Tibial nerve (tissue), 4 donors: ENCODE results near the gene ZNF628. TPM values are rescaled to one million over a fixed set of nuclear protein-coding genes. Genes with fewer than 3 reads are reported as not detected.

Source experiments
- DNase-seq, 2 donors: peaks; one replicate each; pipeline ENCODE4 v3.0.0-alpha.2; 2019; ENCODE audit warnings: low spot score in 2 of 2
- H3K27ac ChIP-seq, 4 donors: fragments of 200-600 bp; sonication (generic) in 3 of 4; one replicate each; pipeline ENCODE4 v1.5.1; 2017 to 2019; ENCODE audit warnings: mild to moderate bottlenecking in 1 of 4
- H3K27me3 ChIP-seq, 2 donors: fragments of 200-600 bp; sonication (generic) in 1 of 2; one replicate each; pipeline versions ENCODE4 v1.5.1 to v1.6.0; 2017 to 2019
- H3K36me3 ChIP-seq, 3 donors: fragments of 200-600 bp; sonication (generic); one replicate each; pipeline ENCODE4 v1.5.1; 2018 to 2019
- H3K4me1 ChIP-seq, 4 donors: fragments of 200-600 bp; sonication (generic) in 3 of 4; one replicate each; pipeline ENCODE4 v1.5.1; 2017 to 2019
- H3K4me3 ChIP-seq, 4 donors: fragments of 200-600 bp; sonication (generic) in 3 of 4; one replicate each; pipeline ENCODE4 v1.5.1; 2017 to 2019; ENCODE audit warnings: mild to moderate bottlenecking in 1 of 4, moderate library complexity in 1 of 4
- H3K9me3 ChIP-seq, 4 donors: fragments of 200-600 bp; sonication (generic) in 3 of 4; one replicate each; pipeline ENCODE4 v1.5.1; 2017 to 2019
- EP300 ChIP-seq, 2 donors: sonication (generic); formaldehyde crosslinking; IDR thresholded peaks; one replicate each; pipeline ENCODE4 v1.6.1; 2017; ENCODE audit warnings: antibody characterized with exemption in 2 of 2, mild to moderate bottlenecking in 1 of 2
- POLR2A ChIP-seq, 2 donors: fragments of 450-650 bp; IDR thresholded peaks; one replicate each; pipeline ENCODE4 v1.6.1; 2017; ENCODE audit warnings: antibody characterized with exemption in 2 of 2, mild to moderate bottlenecking in 2 of 2, moderate library complexity in 2 of 2
- WGBS, 2 donors: methylation state at CpG; one replicate each; pipeline ENCODE4 v1.1.5; 2018; 5-methylcytosine and 5-hydroxymethylcytosine counted together
- total RNA-seq, 4 donors: library from RNA; depleted of rRNA; stranded (reverse); fragments of >200 nt; gene quantifications; one replicate each; pipeline ENCODE4 v1.1.0, GENCODE V29; 2016
- TF ChIP-seq, protein P1 (sequence below), 5 experiments: fragments of 200-600 bp in 3 of 5; fragments of 450-650 bp in 2 of 5; sonication (generic) in 3 of 5; IDR thresholded peaks; one replicate each; pipeline ENCODE4 v1.5.1; 2016 to 2019; ENCODE audit warnings: antibody characterized with exemption in 5 of 5, mild to moderate bottlenecking in 3 of 5, moderate library complexity in 2 of 5

ZNF628 gene
- total RNA-seq, 4 donors from 2014 or later: 3.5 to 16.8 (median 4.0) TPM

DNA sequence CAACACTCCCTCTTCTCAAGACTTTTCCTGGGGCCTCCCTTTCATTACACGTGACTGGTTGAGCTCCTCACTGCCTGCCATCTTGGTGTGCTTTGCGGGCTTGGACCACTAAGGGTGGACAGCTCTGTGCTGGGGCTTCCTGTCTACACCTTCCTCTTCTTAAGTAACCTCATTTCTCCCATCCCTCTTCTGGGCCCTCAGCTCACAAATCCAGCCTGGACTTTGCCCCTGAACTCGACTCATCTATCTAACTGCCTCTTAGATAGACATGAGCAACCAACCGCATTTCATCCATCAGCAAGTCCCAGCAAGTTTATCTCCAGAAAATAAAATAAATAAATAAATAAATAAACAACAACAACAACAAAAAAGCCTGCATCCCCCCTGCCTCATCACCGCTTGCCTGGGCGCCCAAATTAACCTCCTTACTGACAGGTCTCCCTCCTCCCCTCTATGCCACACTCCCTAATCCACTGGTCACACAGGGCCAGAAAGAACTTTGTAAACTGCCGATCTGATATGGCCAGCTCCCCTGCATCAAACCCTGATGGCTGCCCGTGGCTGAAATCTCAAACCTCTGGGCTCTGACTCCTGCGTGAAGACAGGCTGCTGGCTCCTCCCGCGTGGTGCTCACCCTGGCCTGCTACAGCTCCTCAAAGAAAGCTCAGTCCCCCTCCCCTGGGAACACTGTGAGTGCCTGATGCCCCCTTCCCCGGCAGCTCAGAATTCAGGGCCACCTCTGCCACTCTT, 22.7 kb upstream of the ZNF628 start:
- no peak for TF ChIP-seq POLR2A (IDR thresholded peaks at IDR 0.05)
- TF ChIP-seq, protein P1, sequence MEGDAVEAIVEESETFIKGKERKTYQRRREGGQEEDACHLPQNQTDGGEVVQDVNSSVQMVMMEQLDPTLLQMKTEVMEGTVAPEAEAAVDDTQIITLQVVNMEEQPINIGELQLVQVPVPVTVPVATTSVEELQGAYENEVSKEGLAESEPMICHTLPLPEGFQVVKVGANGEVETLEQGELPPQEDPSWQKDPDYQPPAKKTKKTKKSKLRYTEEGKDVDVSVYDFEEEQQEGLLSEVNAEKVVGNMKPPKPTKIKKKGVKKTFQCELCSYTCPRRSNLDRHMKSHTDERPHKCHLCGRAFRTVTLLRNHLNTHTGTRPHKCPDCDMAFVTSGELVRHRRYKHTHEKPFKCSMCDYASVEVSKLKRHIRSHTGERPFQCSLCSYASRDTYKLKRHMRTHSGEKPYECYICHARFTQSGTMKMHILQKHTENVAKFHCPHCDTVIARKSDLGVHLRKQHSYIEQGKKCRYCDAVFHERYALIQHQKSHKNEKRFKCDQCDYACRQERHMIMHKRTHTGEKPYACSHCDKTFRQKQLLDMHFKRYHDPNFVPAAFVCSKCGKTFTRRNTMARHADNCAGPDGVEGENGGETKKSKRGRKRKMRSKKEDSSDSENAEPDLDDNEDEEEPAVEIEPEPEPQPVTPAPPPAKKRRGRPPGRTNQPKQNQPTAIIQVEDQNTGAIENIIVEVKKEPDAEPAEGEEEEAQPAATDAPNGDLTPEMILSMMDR (IDR thresholded peaks at IDR 0.05): no peak
- TF ChIP-seq EP300 (IDR thresholded peaks at IDR 0.05): no peak
- Histone ChIP-seq H3K27ac (peak overlapping the region in 1 of 4 donors; percentile 67), H3K9me3 (no peaks in the 10 kb centered on the region), H3K4me3 (no peak overlapping the region), H3K36me3 (peaks cover 0 to 31% (median 0%) of the 10 kb centered on the region in 3 donors), H3K4me1 (peaks cover 0 to 25% (median 14%) of the 10 kb centered on the region in 4 donors), H3K27me3 (peaks cover 0 to 35% of the 10 kb centered on the region in 2 donors)
- DNase-seq: no peak
- WGBS, 2 donors: 88 to 93% methylated on average over 12 of the region's 12 CpGs

DNA sequence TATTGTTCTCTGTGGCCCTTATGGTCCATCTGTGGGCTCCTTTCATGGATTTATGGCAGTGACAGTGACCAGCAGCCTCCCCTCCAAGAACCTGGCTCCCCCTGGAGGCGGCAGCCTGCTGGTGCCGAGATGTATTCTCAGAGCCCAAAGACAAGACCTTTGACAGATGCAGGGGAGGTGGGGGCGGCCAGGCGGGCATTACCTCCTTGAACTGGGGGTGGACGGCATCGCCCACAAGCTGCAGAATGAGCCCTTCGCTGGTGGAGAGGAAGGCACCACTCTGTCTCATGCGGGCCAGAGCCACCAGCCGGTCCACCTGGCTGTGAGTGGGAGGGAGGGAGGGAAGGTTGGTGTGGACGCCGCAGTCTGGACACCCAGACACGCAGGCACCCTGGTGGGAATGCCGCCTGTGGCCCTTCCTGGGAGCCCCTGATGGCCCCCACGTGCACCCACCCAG, 21.6 kb upstream of the ZNF628 start:
- H3K4me3 ChIP-seq: no peak overlapping the region
- 70 to 72% methylated on average over 13 to 14 of the region's 14 CpGs for WGBS, 2 donors
- no peak for DNase-seq

GRCh38 chr19:55455576-55456235, 20.7 kb upstream of the ZNF628 start:
- no peak for DNase-seq
- WGBS, 2 donors: 83 to 89% methylated on average over 11 of the region's 11 CpGs
- H3K9me3 ChIP-seq: no peaks in the 10 kb centered on the region
- H3K27ac ChIP-seq: no peak overlapping the region
- H3K27me3 ChIP-seq: peaks cover 0 to 20% of the 10 kb centered on the region in 2 donors
- peaks cover 0 to 40% (median 20%) of the 10 kb centered on the region in 4 donors for H3K4me1 ChIP-seq
- H3K4me3 ChIP-seq: no peak overlapping the region
- H3K36me3 ChIP-seq: peaks cover 0 to 31% (median 0%) of the 10 kb centered on the region in 3 donors
- TF ChIP-seq POLR2A (IDR thresholded peaks at IDR 0.05) (no peak), EP300 (IDR thresholded peaks at IDR 0.05) (no peak)
- TF ChIP-seq, protein P1 (IDR thresholded peaks at IDR 0.05): no peak

More for the DNA sequence above, 21.6 kb upstream of the ZNF628 start:
- Histone ChIP-seq H3K36me3 (peaks cover 0 to 31% (median 0%) of the 10 kb centered on the region in 3 donors), H3K27me3 (peaks cover 0 to 26% of the 10 kb centered on the region in 2 donors), H3K9me3 (no peaks in the 10 kb centered on the region), H3K4me1 (peaks cover 0 to 31% (median 18%) of the 10 kb centered on the region in 4 donors), H3K27ac (peak overlapping the region in 1 of 4 donors; percentile 24)
- TF ChIP-seq EP300 (IDR thresholded peaks at IDR 0.05): no peak
- TF ChIP-seq, protein P1 (IDR thresholded peaks at IDR 0.05): peak; percentile 44 to 65 (median 47)

DNA sequence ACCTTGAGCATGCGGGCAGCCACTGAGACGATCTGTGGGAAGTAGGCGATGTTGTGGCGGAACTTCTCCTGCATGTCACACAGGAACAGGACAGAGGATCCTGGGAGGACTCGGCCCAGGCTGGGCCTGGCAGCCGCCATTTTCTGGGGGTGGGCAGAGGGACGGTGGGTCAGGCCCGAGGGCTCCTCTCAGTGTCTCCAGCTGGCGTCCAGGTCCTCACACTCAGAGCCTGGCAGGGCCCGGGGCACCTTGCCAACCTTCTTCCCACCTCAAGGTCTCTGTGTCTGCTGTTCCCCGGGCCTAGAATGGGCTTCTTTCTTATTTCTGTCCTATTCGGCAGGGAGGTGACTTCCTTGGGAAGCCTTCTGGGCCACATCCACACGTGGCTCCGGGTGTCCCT, 20.1 kb upstream of the ZNF628 start:
- TF ChIP-seq EP300 (IDR thresholded peaks at IDR 0.05): no peak
- no peaks in the 10 kb centered on the region for H3K9me3 ChIP-seq
- DNase-seq: no peak
- peaks cover 0 to 14% of the 10 kb centered on the region in 2 donors for H3K27me3 ChIP-seq
- H3K27ac ChIP-seq: peak overlapping the region in 1 of 4 donors; percentile 22
- peaks cover 0 to 41% (median 16%) of the 10 kb centered on the region in 4 donors for H3K4me1 ChIP-seq
- H3K4me3 ChIP-seq: no peak overlapping the region
- peaks cover 0 to 31% (median 0%) of the 10 kb centered on the region in 3 donors for H3K36me3 ChIP-seq
- 82% methylated on average over 14 of the region's 14 CpGs for WGBS, 2 donors

DNA sequence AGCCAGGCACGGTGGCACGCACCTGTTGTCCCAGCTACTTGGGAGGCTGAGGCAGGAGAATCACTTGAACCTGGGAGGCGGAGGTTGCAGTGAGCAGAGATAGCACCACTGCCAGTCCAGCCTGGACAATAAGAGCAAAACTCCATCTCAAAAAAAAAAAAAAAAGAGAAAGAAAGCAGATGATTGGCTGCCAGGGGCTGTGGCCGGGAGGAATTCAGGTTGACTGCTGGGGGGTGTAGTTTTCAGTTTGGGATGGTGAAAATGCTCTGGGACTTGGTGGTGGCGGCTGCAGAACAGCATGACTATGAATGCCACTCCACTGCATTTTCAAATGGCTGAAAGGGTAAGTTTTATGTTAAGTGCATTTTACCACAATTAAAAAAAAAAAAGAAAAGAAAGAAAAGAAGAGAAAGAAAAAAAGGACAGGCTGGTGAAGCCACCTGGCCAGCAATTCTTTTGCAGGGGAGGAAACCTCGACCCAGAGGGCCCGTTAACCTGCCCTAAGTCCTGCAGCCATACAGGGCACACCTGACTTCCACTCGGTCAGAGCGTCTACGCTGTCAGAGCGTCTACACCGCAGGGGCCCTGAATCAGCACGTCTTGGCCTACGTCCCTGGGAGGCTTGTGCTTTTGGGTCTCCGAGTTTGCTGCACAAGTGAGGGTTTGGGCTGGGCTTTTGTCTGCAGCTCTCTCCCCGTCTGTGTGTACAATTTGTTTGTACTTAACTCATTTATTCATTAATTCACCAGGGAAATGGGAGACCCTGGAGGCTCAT, 18.5 kb upstream of the ZNF628 start:
- no peak for DNase-seq
- H3K27me3 ChIP-seq: no peaks in the 10 kb centered on the region
- H3K4me3 ChIP-seq: no peak overlapping the region
- peaks cover 0 to 31% (median 0%) of the 10 kb centered on the region in 3 donors for H3K36me3 ChIP-seq
- H3K9me3 ChIP-seq: no peaks in the 10 kb centered on the region
- peaks cover 0 to 36% (median 6%) of the 10 kb centered on the region in 4 donors for H3K4me1 ChIP-seq
- H3K27ac ChIP-seq: no peak overlapping the region
- TF ChIP-seq, protein P1 (IDR thresholded peaks at IDR 0.05): no peak
- no peak for TF ChIP-seq POLR2A (IDR thresholded peaks at IDR 0.05)
- TF ChIP-seq EP300 (IDR thresholded peaks at IDR 0.05): no peak
- WGBS, 2 donors: 81 to 82% methylated on average over 16 of the region's 16 CpGs
